Skeletal muscle cell (primary cell): ENCODE measurements around the gene RPS24.

Experiments
- DNase-seq: peaks from one replicate; pipeline ENCODE4 v3.0.0-alpha.2; 2010; ENCODE audit warnings: low read depth
- H3K4me3 ChIP-seq: 2 replicates; pipeline ENCODE4 v1.5.1; 2011; ENCODE audit warnings: low read depth, mild to moderate bottlenecking, control low read depth, low read length, moderate library complexity

The RPS24 gene

DNA sequence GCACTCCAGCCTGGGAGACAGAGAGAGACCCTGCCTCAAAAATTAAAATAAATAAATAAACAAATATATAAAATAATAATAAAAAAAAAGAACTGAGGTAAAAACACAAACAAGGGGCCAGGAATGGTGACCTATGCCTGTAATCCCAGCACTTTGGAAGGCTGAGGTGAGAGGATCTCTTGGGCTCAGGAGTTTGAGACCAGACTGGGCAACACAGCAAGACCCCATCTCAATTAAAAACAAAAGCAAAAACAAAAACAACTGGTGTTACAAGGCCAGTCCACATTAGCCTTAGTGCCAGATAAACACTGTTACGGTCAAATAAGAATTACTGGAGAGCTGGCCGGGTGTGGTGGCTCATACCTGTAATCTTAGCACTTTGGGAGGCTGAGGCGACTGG lies 9.9 kb upstream of the RPS24 start:
- H3K4me3 ChIP-seq: no peak overlapping the region
- DNase-seq: no peak

- H3K4me3 ChIP-seq: no peak overlapping the region
- no peak for DNase-seq
Measured at GRCh38 chr10:78025685-78026364, 7.8 kb upstream of the RPS24 start.

DNA sequence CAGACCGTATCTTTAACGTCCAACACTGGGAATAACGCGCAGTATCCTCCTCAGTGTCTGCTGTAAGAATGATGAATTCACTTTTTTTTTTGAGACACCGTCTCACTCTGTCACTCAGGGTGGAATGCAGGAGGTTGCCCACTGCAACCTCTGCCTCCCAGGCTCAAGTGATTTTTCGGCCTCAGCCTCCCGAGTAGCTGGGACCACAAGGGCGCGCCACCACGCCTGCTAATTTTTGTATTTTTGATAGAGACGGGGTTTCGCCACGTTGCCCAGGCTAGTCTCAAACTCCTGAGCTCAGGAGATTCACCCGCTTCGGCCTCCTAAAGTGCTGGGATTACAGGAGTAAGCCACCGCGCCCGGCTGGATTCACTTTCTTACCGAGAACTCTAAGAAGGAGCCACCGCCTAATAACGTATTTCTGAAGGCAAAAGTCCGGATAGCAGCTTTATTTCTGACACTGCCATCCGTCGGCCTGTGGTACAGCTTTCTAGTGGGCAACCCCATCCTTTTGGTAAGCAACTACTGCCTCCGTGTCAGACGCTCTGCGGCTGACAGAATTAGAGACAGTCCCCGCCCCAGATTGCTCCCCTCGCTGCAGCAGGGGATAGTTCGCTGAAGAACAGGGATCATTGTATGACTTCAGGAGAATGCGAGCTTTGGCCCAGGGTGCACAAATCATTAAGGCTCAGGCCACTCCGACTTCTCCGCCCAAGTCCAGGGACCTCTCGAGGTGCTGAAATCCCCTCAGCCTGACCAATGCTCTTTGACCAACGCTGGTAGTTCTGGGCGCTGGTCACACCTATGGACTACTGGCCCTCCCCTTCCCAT lies 5.0 kb upstream of the RPS24 start:
- peak overlapping the region; percentile 91 for H3K4me3 ChIP-seq
- no peak for DNase-seq

GRCh38 chr10:78029269-78030226 lies 4.1 kb upstream of the RPS24 start, which contains the start of gene POLR3A:
TSS of gene POLR3A (minus strand) at chr10:78029515. CDS start at chr10:78029407, 108 bp downstream.
- DNase-seq: peak; percentile 98
- H3K4me3 ChIP-seq: peak within 1 kb of the TSS; percentile 91

DNA sequence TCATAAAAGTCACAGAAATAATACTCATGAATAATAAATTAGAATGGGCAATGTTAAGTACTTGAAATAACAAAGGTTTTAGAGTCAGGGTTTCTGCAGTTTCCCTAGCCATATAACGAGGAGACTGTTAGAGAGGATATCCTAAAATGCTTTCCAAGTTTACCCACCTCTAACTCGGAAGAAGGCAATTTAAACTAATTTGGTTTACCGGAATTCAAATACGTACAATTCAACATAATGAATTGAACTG lies 351 bp upstream of the RPS24 start:
- no peak for DNase-seq
- H3K4me3 ChIP-seq: peak overlapping the region; percentile 97

- H3K4me3 ChIP-seq: peak overlapping the region; percentile 97
- DNase-seq: no peak
Measured at GRCh38 chr10:78035025-78035424, 1.4 kb downstream of the RPS24 start.

- no peak for DNase-seq
- H3K4me3 ChIP-seq: peak overlapping the region; percentile 97
Measured at GRCh38 chr10:78035437-78035836, 1.8 kb downstream of the RPS24 start.

GRCh38 chr10:78035933-78036583 lies 2.4 kb downstream of the RPS24 start:
- H3K4me3 ChIP-seq: no peak overlapping the region
- DNase-seq: no peak

- no peak overlapping the region for H3K4me3 ChIP-seq
Measured at GRCh38 chr10:78038105-78038504, 4.4 kb downstream of the RPS24 start.

GRCh38 chr10:78038791-78039547 lies 5.3 kb downstream of the RPS24 start:
- H3K4me3 ChIP-seq: no peak overlapping the region
- no peak for DNase-seq

More at GRCh38 chr10:78038105-78038504, 4.4 kb downstream of the RPS24 start:
- no peak for DNase-seq

GRCh38 chr10:78039743-78040142 lies 6.1 kb downstream of the RPS24 start:
- H3K4me3 ChIP-seq: no peak overlapping the region
- no peak for DNase-seq

DNA sequence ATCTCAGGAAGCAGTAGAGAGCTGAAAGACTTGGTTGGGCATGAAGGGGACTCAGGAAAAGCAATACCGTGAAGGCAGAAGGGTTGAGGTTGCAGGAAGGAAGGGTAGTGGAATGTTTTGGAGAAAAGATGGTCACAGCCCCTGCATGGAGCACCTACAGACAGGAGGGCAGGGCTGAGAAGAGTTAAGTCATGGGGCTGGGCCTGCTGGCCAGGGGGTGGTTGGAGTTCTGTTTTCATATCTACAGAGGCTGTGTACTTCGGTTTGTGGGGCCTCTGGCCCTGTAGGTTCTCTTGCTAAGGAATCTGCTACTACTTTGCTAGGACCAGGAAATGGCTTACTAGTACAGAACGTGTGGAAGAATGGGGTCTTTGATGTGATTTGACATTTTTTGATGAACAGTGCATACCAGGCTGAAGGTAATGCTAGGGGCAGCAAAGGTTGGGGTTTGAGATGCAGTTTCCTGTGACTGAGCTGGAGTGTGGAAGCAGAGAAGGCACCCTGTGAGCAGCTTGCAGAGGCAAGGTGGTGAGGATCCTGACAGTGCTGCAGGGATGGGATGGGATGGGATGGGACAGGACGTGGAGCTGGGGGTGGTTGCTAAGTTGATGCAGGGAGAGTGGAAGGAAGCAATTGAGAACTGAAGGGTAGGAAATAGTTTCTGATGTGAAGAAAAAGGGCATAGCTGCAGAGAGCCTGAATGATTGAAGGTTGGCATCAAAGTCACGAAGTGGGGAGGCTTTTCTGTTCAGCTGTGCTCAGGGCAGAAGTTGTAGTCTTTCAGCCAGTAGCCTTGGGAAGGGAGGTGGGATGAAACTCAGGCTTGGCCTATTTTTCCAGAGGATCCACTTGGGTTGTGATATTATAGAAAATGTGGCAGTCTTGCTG lies 7.8 kb downstream of the RPS24 start:
- H3K4me3 ChIP-seq: no peak overlapping the region
- DNase-seq: no peak

- no peak overlapping the region for H3K4me3 ChIP-seq
- DNase-seq: no peak
Measured at GRCh38 chr10:78042058-78042751, 8.5 kb downstream of the RPS24 start.

GRCh38 chr10:78042752-78043104 lies 9.1 kb downstream of the RPS24 start:
- DNase-seq: no peak
- no peak overlapping the region for H3K4me3 ChIP-seq

DNA sequence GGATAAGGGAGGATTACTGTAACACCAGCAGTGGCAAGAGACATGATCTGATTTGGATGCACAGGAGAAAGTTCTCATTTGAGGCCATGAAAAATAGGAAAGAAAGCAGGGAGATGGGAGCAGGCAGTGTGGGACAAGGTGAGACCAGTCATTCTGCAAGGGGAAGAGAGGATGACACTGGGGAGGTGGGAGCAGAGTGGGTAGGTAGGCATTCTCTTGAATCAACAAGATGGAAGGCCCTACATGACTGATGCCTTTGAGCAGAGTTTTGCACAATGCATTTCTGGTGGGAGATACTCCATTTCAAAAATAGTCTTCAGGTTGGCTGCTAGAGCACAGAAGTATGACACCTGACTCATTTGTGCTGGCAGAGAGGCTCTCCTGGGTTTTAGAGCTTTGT lies 10.5 kb downstream of the RPS24 start:
- no peak for DNase-seq
- H3K4me3 ChIP-seq: no peak overlapping the region

DNA sequence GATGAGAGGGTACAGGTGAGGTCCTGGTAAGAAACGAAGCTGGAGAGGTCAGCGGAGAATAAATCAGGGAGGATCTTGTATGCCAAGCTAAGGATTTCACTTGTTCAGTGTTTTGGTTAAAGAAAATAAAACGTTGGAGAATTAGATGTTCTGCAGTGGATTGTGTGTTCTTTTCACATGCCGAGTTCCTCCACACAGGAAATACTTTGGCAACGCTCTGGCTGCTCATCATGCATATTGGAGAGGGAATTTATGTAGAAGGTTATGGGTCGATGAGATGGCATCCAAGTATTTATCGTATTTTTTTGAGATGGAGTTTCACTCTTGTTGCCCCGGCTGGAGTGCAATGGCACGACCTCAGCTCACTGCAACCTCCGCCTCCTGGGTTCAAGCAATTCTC lies 11.0 kb downstream of the RPS24 start:
- DNase-seq: no peak
- no peak overlapping the region for H3K4me3 ChIP-seq

DNA sequence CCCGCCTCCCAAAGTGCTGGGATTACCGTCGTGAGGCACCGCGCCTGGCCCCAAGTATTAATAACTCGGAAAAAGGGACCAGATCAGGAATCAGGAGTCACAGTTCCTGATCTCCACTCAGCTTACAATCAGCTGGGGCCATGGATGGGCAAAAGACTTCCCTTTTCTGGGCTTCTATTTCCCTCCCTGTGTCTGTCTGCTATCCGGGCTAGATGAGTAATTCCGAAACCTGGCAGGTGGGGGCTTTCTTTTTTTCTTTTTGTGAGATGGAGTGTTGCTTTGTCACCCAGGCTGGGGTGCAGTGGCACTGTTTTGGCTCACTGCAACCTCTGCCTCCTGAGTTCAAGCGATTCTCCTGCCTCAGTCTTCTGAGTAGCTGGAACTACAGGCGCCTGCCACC lies 11.6 kb downstream of the RPS24 start:
- DNase-seq: no peak
- no peak overlapping the region for H3K4me3 ChIP-seq
